C4-2B (cell line): ENCODE data around the gene KLHL2.

Experiments used
- ZFX ChIP-seq: fragments of 450-650 bp; IDR thresholded peaks from 2 replicates; pipeline ENCODE4 v1.6.1; 2017
- TF ChIP-seq, protein P1 (sequence below): fragments of 450-650 bp; conservative IDR thresholded peaks from 2 replicates; pipeline ENCODE4 v1.5.1; 2017; ENCODE audit warnings: mild to moderate bottlenecking

DNA sequence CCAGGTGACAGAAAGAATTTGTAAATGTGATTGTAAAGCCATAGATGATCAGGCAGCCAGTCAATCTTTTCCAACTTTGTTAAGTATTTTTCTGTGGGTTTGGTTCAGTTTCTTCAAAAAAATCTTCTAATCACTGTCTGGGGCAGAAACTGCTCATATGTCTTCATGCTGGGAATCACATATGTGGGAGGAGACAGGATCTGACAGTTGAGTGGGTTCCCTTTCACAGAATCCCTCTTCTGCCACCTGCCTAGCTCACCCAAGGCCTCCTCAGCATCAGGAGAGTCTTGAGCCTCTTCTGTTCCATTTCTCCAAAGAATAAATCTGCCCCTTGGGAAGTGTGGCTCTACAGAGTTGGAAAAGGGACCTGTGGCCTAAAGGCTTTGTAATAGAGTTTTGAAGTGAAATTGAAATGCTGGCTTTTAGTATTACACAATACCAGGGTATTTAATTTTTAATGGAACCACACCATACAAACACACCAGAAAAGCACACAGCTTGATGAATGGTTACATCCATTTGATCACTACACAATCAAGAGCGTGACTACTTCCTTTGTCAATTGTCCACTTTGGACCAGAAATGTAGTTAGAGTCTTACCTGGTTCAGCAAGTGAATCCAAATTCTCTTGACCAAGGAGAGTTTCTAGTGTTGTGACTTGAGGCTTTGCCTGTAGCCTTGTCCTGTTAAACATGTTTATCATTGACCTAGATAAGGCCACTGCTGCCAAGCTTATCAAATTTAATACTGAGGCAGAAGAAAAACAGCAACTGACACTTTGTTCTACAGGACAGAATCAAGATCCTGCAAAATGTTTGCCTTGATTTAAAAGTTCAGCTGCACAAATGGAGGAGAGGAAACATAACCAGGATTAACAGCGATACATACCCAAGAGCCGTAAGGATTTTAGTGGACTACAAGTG is 140.5 kb downstream of the KLHL2 start:
- TF ChIP-seq, protein P1, sequence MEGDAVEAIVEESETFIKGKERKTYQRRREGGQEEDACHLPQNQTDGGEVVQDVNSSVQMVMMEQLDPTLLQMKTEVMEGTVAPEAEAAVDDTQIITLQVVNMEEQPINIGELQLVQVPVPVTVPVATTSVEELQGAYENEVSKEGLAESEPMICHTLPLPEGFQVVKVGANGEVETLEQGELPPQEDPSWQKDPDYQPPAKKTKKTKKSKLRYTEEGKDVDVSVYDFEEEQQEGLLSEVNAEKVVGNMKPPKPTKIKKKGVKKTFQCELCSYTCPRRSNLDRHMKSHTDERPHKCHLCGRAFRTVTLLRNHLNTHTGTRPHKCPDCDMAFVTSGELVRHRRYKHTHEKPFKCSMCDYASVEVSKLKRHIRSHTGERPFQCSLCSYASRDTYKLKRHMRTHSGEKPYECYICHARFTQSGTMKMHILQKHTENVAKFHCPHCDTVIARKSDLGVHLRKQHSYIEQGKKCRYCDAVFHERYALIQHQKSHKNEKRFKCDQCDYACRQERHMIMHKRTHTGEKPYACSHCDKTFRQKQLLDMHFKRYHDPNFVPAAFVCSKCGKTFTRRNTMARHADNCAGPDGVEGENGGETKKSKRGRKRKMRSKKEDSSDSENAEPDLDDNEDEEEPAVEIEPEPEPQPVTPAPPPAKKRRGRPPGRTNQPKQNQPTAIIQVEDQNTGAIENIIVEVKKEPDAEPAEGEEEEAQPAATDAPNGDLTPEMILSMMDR: no peak
- no peak for TF ChIP-seq ZFX
